ENCODE results near the gene STXBP4.

STXBP4 gene, protein sequence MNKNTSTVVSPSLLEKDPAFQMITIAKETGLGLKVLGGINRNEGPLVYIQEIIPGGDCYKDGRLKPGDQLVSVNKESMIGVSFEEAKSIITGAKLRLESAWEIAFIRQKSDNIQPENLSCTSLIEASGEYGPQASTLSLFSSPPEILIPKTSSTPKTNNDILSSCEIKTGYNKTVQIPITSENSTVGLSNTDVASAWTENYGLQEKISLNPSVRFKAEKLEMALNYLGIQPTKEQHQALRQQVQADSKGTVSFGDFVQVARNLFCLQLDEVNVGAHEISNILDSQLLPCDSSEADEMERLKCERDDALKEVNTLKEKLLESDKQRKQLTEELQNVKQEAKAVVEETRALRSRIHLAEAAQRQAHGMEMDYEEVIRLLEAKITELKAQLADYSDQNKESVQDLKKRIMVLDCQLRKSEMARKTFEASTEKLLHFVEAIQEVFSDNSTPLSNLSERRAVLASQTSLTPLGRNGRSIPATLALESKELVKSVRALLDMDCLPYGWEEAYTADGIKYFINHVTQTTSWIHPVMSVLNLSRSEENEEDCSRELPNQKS

DNA sequence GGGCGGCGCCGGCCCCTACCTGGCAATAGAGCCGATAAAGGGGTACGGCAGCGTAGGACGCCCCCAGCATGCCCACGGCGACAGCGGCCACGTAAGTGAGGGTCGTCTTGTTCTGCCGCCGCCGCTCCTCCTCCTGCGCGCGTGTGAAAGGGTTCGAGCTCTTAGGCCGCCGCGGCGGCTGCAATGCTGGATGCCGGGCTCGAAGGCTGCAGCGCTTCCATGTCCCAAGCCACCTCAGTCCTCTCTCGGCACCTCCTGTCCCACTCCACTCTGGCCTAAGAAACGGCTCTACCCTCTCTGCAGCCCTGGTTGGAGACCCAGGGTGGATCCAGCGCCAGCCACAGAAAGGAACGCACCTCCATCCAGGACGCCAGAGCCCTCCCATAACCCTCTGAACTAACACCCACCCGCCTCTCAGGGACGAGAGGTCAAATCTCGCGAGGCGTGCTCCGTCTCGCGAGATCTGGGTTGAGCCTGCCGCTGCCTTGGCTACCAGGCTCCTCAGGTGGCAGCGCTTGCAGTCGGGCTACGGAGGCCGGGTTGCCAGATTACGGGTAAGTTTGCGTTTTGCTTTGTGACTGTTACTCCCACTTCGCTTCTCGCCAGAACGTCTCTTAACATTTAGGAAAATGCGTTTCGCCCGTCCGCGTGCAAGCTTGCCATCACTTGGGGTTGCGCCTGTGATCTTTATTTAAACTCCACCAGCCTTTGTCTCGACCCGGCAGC is at the start of gene STXBP4, which contains the start of gene COX11:
Gene STXBP4 (plus strand): TSS at position 504 of the 726 bp plus-strand sequence. CDS start 17,455 bp downstream, outside the sequence.
Gene COX11 (minus strand): TSS at position 393 of the 726 bp plus-strand sequence. CDS start 8 bp downstream, at position 385.
- no peaks in the 10 kb centered on the region for H3K27me3 Mint-ChIP-seq (ENCODE audit: low read depth)
- no peak within 1 kb of the TSS for H3K27ac Mint-ChIP-seq
- H3K9me3 Mint-ChIP-seq = no peaks in the 10 kb centered on the region
- H3K36me3 Mint-ChIP-seq (ENCODE audit: low read depth) = peaks cover 28% of the 10 kb centered on the region
- H3K4me1 Mint-ChIP-seq = peaks cover 22% of the 10 kb centered on the region
- TF ChIP-seq, protein P1, sequence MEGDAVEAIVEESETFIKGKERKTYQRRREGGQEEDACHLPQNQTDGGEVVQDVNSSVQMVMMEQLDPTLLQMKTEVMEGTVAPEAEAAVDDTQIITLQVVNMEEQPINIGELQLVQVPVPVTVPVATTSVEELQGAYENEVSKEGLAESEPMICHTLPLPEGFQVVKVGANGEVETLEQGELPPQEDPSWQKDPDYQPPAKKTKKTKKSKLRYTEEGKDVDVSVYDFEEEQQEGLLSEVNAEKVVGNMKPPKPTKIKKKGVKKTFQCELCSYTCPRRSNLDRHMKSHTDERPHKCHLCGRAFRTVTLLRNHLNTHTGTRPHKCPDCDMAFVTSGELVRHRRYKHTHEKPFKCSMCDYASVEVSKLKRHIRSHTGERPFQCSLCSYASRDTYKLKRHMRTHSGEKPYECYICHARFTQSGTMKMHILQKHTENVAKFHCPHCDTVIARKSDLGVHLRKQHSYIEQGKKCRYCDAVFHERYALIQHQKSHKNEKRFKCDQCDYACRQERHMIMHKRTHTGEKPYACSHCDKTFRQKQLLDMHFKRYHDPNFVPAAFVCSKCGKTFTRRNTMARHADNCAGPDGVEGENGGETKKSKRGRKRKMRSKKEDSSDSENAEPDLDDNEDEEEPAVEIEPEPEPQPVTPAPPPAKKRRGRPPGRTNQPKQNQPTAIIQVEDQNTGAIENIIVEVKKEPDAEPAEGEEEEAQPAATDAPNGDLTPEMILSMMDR (IDR thresholded peaks at IDR 0.05; ENCODE audit: unreplicated experiment in 3 of 3) = no peak
- no peak within 1 kb of the TSS for H3K4me3 Mint-ChIP-seq

DNA sequence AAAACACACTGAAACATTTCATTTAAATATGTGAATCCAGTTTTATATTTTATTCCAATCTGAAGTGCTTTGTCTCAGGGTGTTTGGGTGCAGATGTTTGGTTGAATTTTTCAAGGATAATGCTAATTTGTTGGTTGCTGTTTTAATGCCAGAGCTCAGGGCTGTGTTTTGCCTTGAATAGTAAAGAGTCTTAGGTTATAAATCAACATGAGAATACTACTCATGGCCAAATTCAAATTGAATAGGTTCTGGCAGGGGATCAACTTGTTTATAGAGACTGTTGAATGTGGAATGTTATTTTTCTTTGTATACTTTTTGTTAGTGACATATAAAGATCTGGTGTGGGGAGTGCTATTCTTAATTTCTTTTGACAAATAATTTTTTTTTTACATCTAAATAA is 49.1 kb upstream of the STXBP4 start:
- Mint-ChIP-seq H3K9me3 (peaks cover 18% of the 10 kb centered on the region), H3K4me3 (no peak overlapping the region), H3K4me1 (peaks cover 6% of the 10 kb centered on the region), H3K27me3 (ENCODE audit: low read depth) (peaks cover 3% of the 10 kb centered on the region), H3K36me3 (ENCODE audit: low read depth) (peaks cover 52% of the 10 kb centered on the region), H3K27ac (no peak overlapping the region)
- TF ChIP-seq, protein P1 (IDR thresholded peaks at IDR 0.05; ENCODE audit: unreplicated experiment in 3 of 3) = no peak

DNA sequence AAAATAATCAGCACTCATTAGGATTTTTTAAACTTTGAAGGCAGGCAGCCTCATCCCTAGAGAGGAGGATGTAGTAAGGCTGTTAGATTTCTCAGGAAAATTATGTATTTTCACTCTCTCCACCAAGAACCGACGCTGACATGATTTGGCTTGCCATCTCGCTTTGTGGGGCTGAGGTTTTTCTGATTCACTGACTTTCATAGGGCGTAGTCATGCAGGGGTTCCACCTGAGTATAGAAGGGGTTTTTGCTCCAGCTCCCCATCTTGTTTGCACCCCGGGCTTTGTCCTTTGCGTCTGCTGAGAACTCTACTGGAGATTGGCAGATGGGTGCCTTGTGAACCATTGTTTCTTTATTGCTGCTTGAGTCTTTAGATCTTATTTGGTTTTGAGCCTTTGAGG is 47.7 kb upstream of the STXBP4 start:
- peaks cover 3% of the 10 kb centered on the region for H3K27me3 Mint-ChIP-seq (ENCODE audit: low read depth)
- H3K4me1 Mint-ChIP-seq = peaks cover 6% of the 10 kb centered on the region
- H3K4me3 Mint-ChIP-seq = no peak overlapping the region
- TF ChIP-seq, protein P1 (IDR thresholded peaks at IDR 0.05; ENCODE audit: unreplicated experiment in 3 of 3) = no peak
- H3K27ac Mint-ChIP-seq = no peak overlapping the region
- peaks cover 18% of the 10 kb centered on the region for H3K9me3 Mint-ChIP-seq
- peaks cover 46% of the 10 kb centered on the region for H3K36me3 Mint-ChIP-seq (ENCODE audit: low read depth)

DNA sequence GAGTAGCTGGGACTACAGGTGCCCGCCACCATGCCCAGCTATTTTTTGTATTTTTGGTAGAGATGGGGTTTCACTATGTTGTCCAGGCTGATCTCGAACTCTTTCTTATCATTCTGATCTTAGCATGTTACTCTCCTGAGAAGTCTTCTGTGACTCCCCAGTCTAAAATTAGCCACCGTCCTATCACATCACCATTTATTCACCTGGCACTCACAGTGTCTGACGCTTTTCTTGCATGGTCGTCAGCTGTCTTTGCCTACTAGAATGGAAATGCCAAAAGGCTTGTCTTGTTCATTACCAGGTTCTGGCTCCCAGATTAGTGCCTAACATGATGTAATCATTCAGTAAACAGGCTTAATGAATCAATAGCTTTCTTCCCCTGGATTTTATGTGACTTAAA is 44.2 kb upstream of the STXBP4 start:
- Mint-ChIP-seq H3K36me3 (ENCODE audit: low read depth) (peaks cover 27% of the 10 kb centered on the region), H3K27ac (no peak overlapping the region)
- TF ChIP-seq, protein P1 (IDR thresholded peaks at IDR 0.05; ENCODE audit: unreplicated experiment in 3 of 3) = no peak

DNA sequence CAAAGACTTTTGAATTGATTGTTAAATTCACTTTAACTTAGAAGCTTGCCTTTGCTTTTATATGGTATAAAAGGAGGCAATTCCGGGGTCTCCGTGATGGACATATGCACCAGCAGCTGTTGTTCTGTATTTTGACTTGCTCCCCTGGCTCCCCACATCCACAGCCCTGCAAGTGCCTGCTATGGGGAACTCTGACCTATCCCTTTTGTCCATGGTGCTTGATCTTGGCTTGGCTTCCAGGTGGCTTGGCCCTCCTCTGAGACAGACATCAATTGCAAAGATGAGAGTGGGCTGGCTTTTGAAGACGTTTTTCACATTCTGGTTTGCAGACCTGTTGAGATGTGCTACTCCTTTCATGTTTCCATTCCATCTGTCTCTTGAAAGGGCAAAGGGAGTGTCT is 41.0 kb upstream of the STXBP4 start:
- Mint-ChIP-seq H3K4me1 (no peaks in the 10 kb centered on the region), H3K4me3 (no peak overlapping the region), H3K27ac (no peak overlapping the region), H3K9me3 (no peaks in the 10 kb centered on the region), H3K27me3 (ENCODE audit: low read depth) (no peaks in the 10 kb centered on the region), H3K36me3 (ENCODE audit: low read depth) (peaks cover 33% of the 10 kb centered on the region)
- TF ChIP-seq, protein P1 (IDR thresholded peaks at IDR 0.05; ENCODE audit: unreplicated experiment in 3 of 3) = no peak

More for the DNA sequence above, 44.2 kb upstream of the STXBP4 start:
- peaks cover 3% of the 10 kb centered on the region for H3K4me1 Mint-ChIP-seq
- no peaks in the 10 kb centered on the region for H3K27me3 Mint-ChIP-seq (ENCODE audit: low read depth)
- H3K9me3 Mint-ChIP-seq = no peaks in the 10 kb centered on the region
- H3K4me3 Mint-ChIP-seq = no peak overlapping the region

Measured in nephron (organoid).